Peyer's patch (tissue), 4 donors: ENCODE results near the gene EMILIN2.

ENCODE experiments used
- CTCF ChIP-seq, 6 experiments: fragments of 450-650 bp in 4 of 6; fragments of 200-600 bp in 2 of 6; sonication (generic) in 1 of 6; IDR thresholded peaks; one replicate each; pipeline ENCODE4 v1.5.1; 2017 to 2019; ENCODE audit warnings: antibody characterized with exemption in 6 of 6, mild to moderate bottlenecking in 3 of 6, moderate library complexity in 1 of 6
- POLR2A ChIP-seq, 2 donors: fragments of 450-650 bp; IDR thresholded peaks; one replicate each; pipeline ENCODE4 v1.5.1; 2017; ENCODE audit warnings: antibody characterized with exemption in 2 of 2, mild to moderate bottlenecking in 2 of 2, moderate library complexity in 2 of 2

GRCh38 chr18:2880473-2880872 lies 33.7 kb downstream of the EMILIN2 start:
- TF ChIP-seq POLR2A (IDR thresholded peaks at IDR 0.05) (no peak), CTCF (IDR thresholded peaks at IDR 0.05) (no peak)
